MCF 10A (cell line): ENCODE results near the gene DSTN. TPM values are rescaled to one million over a fixed set of nuclear protein-coding genes. Genes with fewer than 3 reads are reported as not detected.

ENCODE experiments used
- BruUV-seq: library from RNA; stranded (reverse); fragments of 400-500 nt; replicated peaks from 2 replicates; lab custom pipeline; 2021; lab: Mats Ljungman, UMichigan
- CTCF ChIA-PET: fragments of 300-600 bp; sonication (Branson Sonifier 250); formaldehyde crosslinking; extraction: SDS; loops from one replicate; lab custom pipeline; 2021; ENCODE audit warnings: antibody characterized with exemption, inconsistent platforms; lab: Yijun Ruan, JAX
- POLR2A ChIA-PET: fragments of 300-600, 350-650 bp; sonication (Branson Sonifier 250); formaldehyde crosslinking; extraction: SDS; loops from one replicate; lab custom pipeline; 2020; ENCODE audit warnings: antibody characterized with exemption, inconsistent platforms; lab: Yijun Ruan, JAX
- DNase-seq: peaks from one replicate; pipeline ENCODE4 v3.0.0-alpha.2; 2018; ENCODE audit not compliant: unreplicated experiment
- H3K27ac Mint-ChIP-seq: one replicate; pipeline ENCODE4 v1.8.0; 2022; ENCODE audit warnings: mild to moderate bottlenecking, low read depth, mixed read lengths; ENCODE audit not compliant: unreplicated experiment
- H3K27me3 Mint-ChIP-seq: one replicate; pipeline ENCODE4 v1.8.0; 2022; ENCODE audit warnings: mixed read lengths; ENCODE audit not compliant: insufficient read depth, unreplicated experiment
- H3K36me3 Mint-ChIP-seq: one replicate; pipeline ENCODE4 v1.8.0; 2022; ENCODE audit warnings: mild to moderate bottlenecking, moderate library complexity, mixed read lengths; ENCODE audit not compliant: insufficient read depth, unreplicated experiment
- H3K4me1 Mint-ChIP-seq: one replicate; pipeline ENCODE4 v1.8.0; 2022; ENCODE audit warnings: mixed read lengths; ENCODE audit not compliant: insufficient read depth, unreplicated experiment
- H3K4me3 Mint-ChIP-seq: one replicate; pipeline ENCODE4 v1.8.0; 2022; ENCODE audit warnings: mild to moderate bottlenecking, moderate library complexity, mixed read lengths; ENCODE audit not compliant: unreplicated experiment
- H3K9me3 Mint-ChIP-seq: one replicate; pipeline ENCODE4 v1.8.0; 2022; ENCODE audit warnings: mixed read lengths; ENCODE audit not compliant: unreplicated experiment
- intact Hi-C: fragments of 100-400 bp; cut with micrococcal nuclease; formaldehyde crosslinking; loops from 2 replicates; pipeline ENCODE4 v1.14.1; 2022
- total RNA-seq: library from RNA; stranded (reverse); gene quantifications from 2 replicates; pipeline ENCODE4 v1.2.3, GENCODE V29; 2022
- TF ChIP-seq, protein P1 (sequence below): fragments of 200-600 bp; IDR thresholded peaks from one replicate; pipeline ENCODE4 v1.8.0; 2022; ENCODE audit warnings: antibody characterized with exemption, mild to moderate bottlenecking; ENCODE audit not compliant: unreplicated experiment

Gene DSTN
- total RNA-seq, 1 experiment from 2014 or later, result 280 TPM

DNA sequence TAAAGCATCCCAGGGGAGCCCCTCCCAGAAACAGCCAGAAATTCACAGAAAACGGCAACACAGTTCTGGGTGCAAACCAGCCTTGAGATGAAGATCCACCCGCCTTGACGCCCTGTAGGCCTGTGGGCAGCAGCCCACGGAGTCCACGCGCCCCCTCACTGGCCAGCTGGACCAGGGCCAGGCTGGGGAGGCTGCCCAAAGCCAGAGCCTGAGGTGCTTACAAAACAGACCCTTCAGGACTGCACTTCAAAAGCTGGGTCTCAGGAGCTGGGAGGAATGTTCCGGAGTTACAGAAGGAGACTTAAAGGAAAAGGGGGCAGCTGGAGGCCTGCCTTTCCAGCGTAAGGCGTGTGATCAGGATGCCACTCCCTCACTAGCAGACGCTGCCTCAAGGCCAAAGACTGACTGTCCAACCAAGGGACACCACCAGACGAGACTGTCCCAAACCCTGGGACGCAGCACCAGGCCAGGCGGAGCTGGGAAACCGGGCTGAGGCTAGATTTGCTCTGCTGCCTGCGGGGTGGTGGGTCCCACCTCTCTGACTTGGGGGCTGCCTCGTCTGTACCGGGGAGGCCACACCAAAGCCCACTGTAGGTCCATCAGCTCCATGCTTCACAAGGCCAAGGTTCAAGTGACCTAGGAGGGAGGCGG, 64.1 kb downstream of the DSTN start:
- intact Hi-C loops, result no loop called here
- POLR2A ChIA-PET, result interaction anchor here (0.6 to 1.1 kb wide), 3 partner anchors 21 to 333 kb away, joined by 3 read pairs; no protein-coding TSS in a partner anchor
- Mint-ChIP-seq H3K9me3 (no peaks in the 10 kb centered on the region), H3K36me3 (peaks cover 55% of the 10 kb centered on the region), H3K4me1 (no peaks in the 10 kb centered on the region), H3K4me3 (no peak overlapping the region), H3K27ac (no peak overlapping the region), H3K27me3 (no peaks in the 10 kb centered on the region)
- DNase-seq, result no peak
- CTCF ChIA-PET, result interaction anchor here (0.6 to 1.1 kb wide), 4 partner anchors 15 to 563 kb away, joined by 3 read pairs; no protein-coding TSS in a partner anchor
- BruUV-seq, result no TSS peak
- TF ChIP-seq, protein P1, sequence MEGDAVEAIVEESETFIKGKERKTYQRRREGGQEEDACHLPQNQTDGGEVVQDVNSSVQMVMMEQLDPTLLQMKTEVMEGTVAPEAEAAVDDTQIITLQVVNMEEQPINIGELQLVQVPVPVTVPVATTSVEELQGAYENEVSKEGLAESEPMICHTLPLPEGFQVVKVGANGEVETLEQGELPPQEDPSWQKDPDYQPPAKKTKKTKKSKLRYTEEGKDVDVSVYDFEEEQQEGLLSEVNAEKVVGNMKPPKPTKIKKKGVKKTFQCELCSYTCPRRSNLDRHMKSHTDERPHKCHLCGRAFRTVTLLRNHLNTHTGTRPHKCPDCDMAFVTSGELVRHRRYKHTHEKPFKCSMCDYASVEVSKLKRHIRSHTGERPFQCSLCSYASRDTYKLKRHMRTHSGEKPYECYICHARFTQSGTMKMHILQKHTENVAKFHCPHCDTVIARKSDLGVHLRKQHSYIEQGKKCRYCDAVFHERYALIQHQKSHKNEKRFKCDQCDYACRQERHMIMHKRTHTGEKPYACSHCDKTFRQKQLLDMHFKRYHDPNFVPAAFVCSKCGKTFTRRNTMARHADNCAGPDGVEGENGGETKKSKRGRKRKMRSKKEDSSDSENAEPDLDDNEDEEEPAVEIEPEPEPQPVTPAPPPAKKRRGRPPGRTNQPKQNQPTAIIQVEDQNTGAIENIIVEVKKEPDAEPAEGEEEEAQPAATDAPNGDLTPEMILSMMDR, result no peak

DNA sequence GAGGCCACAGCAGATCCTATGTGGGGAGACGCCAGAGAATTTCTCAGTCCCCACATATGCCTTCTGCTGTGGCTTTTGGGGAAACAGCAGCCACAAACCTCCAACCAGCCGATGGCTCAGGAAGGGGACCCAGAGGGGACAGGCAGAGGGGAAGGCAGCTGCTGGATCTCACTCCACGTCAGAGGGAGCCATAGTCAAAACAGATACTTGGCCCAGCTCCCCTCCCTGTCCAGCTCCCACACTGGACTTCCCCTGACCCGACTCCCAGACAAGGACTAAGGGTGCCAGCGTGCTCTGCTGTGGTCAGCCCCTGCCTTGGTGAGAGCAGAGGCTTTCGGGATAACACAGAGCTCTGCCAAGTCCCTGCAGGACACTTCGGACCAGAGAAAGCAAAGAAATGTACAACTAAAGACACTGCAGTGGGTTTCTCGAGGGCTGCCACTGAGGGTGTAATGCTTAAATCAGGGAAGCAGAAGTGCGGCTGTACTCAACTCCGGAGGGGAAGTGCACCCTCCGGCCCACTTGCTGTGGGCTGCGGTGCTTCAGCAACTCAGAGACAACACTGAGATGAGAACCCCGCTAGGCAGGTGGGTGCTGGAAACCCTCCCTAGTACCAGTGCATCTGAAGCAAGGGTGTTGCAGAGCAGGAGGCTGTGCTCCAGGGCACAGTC, 64.9 kb downstream of the DSTN start:
- CTCF ChIA-PET, result interaction anchor here (0.7 to 1.0 kb wide), 2 partner anchors 9 to 562 kb away, joined by 3 to 4 read pairs; no protein-coding TSS in a partner anchor
- no peaks in the 10 kb centered on the region for H3K9me3 Mint-ChIP-seq
- BruUV-seq, result no TSS peak
- no peaks in the 10 kb centered on the region for H3K27me3 Mint-ChIP-seq
- POLR2A ChIA-PET, result interaction anchor here (0.6 to 0.7 kb wide), 2 partner anchors 45 to 93 kb away, joined by 3 read pairs; no protein-coding TSS in a partner anchor
- intact Hi-C loops, result no loop called here
- TF ChIP-seq, protein P1, result no peak
- no peak for DNase-seq
- H3K36me3 Mint-ChIP-seq, result peaks cover 55% of the 10 kb centered on the region
- no peaks in the 10 kb centered on the region for H3K4me1 Mint-ChIP-seq
- no peak overlapping the region for H3K4me3 Mint-ChIP-seq
- H3K27ac Mint-ChIP-seq, result no peak overlapping the region

DNA sequence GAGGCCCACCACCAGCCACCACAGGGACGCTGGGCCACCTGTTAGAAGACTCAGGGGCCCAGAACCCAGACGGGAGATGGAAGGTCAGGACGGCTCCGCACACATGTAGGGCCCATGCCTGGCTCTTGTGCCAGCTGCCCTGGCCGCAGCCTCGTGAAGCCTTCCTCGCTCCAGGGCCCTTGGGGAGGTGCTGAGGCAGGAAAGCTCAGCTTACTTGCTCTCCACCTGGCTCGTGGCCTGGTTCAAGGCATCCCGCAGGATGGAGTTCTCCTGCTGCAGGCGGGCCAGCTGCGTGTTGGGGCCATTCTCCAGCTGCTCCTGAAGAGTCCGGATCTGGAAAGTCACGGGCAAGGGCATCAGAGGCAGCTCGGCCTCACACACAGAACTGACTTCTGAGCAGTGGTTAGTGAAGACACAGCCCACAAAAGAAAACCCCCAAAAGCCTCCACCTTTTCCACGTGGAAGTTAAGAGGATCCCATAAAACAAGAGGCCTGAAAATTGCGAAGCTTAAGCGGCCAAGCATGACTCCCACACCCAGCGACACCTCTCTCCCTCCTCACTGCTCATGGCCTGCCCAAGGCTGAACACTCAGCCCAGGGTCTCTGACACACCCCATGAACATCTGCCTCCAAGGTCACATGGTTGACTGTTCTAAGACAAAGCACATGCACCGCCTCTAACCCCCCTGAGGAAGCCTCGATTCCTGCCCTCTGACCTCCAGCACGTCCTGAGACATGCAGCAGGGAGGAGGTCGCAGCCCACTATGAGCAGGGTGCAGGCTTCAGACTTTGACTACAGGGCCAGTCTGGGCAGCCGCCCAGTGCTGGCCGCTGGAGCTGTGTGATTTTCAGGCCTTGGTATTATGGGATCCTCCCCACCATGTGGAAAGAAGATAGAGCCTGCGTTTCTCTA, 65.7 kb downstream of the DSTN start:
- BruUV-seq, result no TSS peak
- Mint-ChIP-seq H3K4me1 (no peaks in the 10 kb centered on the region), H3K9me3 (no peaks in the 10 kb centered on the region), H3K27me3 (no peaks in the 10 kb centered on the region), H3K27ac (no peak overlapping the region), H3K4me3 (no peak overlapping the region), H3K36me3 (peaks cover 58% of the 10 kb centered on the region)
- CTCF ChIA-PET, result interaction anchor here (0.5 to 1.3 kb wide), 6 partner anchors 8 to 62 kb away, joined by 3 to 4 read pairs (median 4); no protein-coding TSS in a partner anchor
- POLR2A ChIA-PET, result no interaction called here
- DNase-seq, result no peak
- TF ChIP-seq, protein P1, result no peak
- intact Hi-C loops, result no loop called here
